GM12865 (cell line): ENCODE measurements around the gene LRG1.

Source experiments
- DNase-seq: peaks from one replicate; pipeline ENCODE4 v3.0.0; 2010; ENCODE audit warnings: low read depth
- H3K4me3 ChIP-seq: 2 replicates; pipeline ENCODE4 v1.5.1; 2011; ENCODE audit warnings: mild to moderate bottlenecking, low read depth, low read length, control low read depth
- TF ChIP-seq, protein P1 (sequence below): IDR thresholded peaks from 2 replicates; pipeline ENCODE4 v1.5.1; 2011; ENCODE audit warnings: low read length, control low read depth, low read depth, inconsistent platforms; ENCODE audit not compliant: insufficient read depth; ENCODE audit errors: missing control alignments

Gene LRG1, protein sequence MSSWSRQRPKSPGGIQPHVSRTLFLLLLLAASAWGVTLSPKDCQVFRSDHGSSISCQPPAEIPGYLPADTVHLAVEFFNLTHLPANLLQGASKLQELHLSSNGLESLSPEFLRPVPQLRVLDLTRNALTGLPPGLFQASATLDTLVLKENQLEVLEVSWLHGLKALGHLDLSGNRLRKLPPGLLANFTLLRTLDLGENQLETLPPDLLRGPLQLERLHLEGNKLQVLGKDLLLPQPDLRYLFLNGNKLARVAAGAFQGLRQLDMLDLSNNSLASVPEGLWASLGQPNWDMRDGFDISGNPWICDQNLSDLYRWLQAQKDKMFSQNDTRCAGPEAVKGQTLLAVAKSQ

DNA sequence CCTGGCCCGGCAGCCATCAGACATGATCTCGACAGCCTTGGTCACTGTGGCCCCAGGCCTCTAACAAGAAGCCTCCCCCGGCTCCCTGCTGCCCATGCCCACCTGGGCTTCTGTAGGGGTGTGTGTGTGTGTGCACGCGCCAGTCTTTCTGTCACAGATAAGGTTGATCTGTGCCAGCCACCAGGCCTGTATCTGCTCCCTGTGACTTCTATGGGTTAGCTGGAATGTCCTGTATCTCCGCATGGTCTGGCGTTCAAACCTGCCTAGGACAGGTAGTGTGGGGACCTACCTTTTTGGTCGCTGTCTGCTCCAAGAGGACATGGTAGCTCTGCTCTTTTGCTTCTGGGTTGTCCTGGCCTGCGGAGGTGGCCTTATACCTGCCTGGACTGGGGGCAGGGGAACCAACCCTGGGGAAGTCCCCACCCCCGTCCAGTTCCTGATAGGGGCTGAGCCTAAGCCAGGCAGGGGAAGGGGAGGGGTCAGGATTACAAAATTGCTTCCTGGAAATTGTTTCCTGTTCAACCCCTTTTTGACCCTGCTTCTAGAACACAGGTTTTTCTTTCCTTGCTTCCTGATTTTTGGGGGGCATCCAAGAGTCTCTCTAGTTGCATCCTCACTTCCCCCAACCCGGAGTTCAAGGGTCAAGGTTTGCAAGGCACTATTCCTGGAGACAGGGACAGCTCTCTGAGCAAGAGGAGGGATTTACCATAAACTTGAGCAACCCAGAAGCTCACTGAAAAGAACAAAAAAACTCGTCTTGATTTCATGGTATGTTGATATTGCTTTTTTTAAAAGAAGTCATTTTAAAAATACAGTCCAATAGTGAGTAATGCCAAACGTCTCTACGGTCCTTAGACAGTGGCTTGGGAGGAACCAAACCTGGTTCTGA is at the start of gene LRG1:
LRG1 (minus strand) TSS at position 344 of the 889 bp plus-strand sequence; CDS start at position 321, 23 bp downstream.
- peak; percentile 82 for DNase-seq
- TF ChIP-seq, protein P1, sequence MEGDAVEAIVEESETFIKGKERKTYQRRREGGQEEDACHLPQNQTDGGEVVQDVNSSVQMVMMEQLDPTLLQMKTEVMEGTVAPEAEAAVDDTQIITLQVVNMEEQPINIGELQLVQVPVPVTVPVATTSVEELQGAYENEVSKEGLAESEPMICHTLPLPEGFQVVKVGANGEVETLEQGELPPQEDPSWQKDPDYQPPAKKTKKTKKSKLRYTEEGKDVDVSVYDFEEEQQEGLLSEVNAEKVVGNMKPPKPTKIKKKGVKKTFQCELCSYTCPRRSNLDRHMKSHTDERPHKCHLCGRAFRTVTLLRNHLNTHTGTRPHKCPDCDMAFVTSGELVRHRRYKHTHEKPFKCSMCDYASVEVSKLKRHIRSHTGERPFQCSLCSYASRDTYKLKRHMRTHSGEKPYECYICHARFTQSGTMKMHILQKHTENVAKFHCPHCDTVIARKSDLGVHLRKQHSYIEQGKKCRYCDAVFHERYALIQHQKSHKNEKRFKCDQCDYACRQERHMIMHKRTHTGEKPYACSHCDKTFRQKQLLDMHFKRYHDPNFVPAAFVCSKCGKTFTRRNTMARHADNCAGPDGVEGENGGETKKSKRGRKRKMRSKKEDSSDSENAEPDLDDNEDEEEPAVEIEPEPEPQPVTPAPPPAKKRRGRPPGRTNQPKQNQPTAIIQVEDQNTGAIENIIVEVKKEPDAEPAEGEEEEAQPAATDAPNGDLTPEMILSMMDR = no peak
- peak within 1 kb of the TSS; percentile 57 for H3K4me3 ChIP-seq

DNA sequence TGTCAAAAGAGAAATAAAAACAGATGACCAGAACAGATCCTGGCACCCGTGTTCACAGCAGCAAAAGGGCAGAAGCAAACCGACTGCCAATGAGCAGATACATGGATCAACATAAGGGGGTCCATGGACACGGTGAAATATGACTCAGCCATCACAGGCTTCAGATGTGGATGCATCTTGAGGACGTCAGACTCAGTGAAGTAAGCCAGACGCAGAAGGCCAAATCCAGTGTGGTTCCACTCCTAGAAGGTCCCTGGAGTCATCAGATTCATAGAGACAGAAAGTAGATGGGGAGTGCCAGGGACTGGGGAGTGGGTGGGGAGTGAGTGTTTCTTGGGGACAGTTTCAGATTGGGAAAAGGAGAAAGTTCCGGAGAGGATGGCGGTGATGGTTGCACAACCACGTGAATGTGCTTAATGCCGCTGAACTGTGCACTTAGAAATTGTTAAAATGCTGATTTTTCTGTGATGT is 48.5 kb upstream of the LRG1 start:
- TF ChIP-seq, protein P1 = no peak
- no peak for DNase-seq
- H3K4me3 ChIP-seq = no peak overlapping the region

DNA sequence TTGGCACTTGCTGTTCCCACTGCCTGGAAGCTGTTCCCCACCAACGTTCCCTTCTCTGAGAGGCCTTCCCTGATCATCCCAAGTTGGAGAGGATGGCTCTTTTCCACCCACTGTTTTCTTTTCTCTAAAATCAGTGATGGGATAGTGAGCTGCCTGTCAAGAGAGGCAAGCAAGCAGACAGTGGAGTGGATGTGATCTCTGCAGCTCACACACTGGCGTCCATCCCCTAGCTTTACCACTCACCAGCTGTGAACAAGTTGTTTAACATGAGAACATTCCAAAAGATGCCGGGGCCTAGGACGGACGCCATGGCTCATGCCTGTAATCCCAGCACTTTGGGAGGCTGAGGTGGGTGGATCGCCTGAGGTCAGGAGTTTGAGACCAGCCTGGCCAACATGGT is 47.7 kb upstream of the LRG1 start:
- TF ChIP-seq, protein P1 = no peak
- no peak overlapping the region for H3K4me3 ChIP-seq
- DNase-seq = no peak

DNA sequence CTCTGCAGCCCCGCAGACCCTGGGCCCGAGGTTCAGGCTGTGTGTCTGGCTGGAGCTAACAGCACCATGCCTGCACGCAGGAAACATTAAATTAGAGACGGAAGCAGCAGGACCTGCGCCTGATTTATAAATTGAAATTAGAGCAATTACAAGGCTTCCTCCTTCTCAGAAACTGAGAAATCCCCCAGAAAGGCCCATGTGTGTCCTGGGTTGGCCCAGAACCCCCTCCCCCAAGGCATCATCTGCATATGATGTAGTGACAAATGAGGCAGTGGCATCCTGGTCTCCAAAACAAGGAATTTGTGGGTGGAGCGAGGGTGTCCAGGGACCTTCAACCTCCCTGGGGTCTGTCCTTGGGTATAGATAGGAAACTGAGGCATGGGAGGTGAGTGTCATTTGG is 46.9 kb upstream of the LRG1 start:
- TF ChIP-seq, protein P1 = no peak
- no peak overlapping the region for H3K4me3 ChIP-seq
- DNase-seq = no peak

DNA sequence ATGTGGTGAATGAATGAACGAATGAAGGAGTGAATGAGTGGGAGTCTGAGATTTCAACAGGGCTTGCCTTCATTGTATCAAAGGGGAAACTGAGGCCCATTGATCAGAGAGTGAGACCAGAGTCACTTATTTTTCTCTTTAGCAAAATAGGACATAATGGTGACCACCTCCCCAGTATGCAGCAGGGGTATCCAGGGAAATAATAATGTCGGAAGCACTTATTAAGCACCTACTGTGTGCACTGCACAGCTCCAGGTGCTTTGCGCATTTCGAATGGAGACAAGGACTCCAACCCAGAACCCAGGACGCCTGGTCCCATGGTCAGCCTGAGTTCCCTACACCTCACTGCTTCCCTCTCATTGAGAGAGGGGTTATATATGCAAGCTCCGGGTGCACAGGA is 46.4 kb upstream of the LRG1 start:
- no peak for DNase-seq
- TF ChIP-seq, protein P1 = no peak
- no peak overlapping the region for H3K4me3 ChIP-seq

DNA sequence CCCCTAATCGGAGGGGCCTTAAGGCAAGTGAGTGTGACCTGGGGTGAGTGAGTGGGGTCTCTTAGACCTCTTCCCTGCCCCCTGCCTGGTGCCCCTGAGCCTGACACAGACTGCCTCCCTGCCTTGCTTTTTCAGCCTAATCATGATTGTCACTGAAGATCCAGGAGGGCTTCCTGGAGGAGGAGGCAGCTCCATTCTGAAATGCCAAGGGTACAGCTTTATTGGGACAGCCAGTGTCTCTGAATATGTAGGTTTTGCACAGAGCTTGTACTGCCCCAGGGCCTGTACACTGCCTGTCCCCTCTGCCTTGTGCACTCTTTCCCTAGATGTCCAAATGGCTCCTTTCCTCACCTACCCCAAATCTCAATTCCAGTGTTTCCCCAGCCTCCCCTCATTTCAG is 45.7 kb upstream of the LRG1 start:
- H3K4me3 ChIP-seq = no peak overlapping the region
- no peak for DNase-seq
- TF ChIP-seq, protein P1 = no peak
